Natural killer cell (primary cell): ENCODE results near the gene NTM. TPM values are rescaled to one million over a fixed set of nuclear protein-coding genes. Genes with fewer than 3 reads are reported as not detected.

Experiments
- ATAC-seq, 3 donors: fragments of 150-1000 bp in 2 of 3; fragments of 200-7000 bp in 1 of 3; cut with Tn5 transposase; 1 replicate in 1 of 3; 2 replicates in 2 of 3; pipeline ENCODE4 v1.10.0; 2021; ENCODE audit warnings: mild to moderate bottlenecking in 2 of 3, moderate library complexity in 2 of 3
- DNase-seq, 2 donors: peaks; one replicate each; pipeline versions ENCODE4 v3.0.0 to v3.0.0-alpha.2; 2013 to 2021; ENCODE audit warnings: mixed read lengths in 1 of 2
- H3K27ac ChIP-seq: one replicate; pipeline ENCODE4 v1.5.1; 2013; ENCODE audit warnings: mild to moderate bottlenecking, low read length
- H3K27me3 ChIP-seq: one replicate; pipeline ENCODE4 v1.6.1; 2013; ENCODE audit warnings: low read length; ENCODE audit not compliant: control insufficient read depth, insufficient read depth
- H3K36me3 ChIP-seq: one replicate; pipeline ENCODE4 v1.6.1; 2013; ENCODE audit warnings: low read length; ENCODE audit not compliant: control insufficient read depth, insufficient read depth
- H3K4me1 ChIP-seq: one replicate; pipeline ENCODE4 v1.6.1; 2013; ENCODE audit warnings: low read length; ENCODE audit not compliant: control insufficient read depth, insufficient read depth
- H3K4me3 ChIP-seq: one replicate; pipeline ENCODE4 v1.5.1; 2013; ENCODE audit warnings: low read length
- H3K9me3 ChIP-seq: one replicate; pipeline ENCODE4 v1.6.1; 2013; ENCODE audit warnings: low read length; ENCODE audit not compliant: control insufficient read depth, insufficient read depth
- H3K27ac Mint-ChIP-seq, 2 donors: one replicate each; pipeline ENCODE4 v1.8.0; 2022; ENCODE audit warnings: mild to moderate bottlenecking in 2 of 2, mixed read lengths in 2 of 2, moderate library complexity in 1 of 2
- H3K27me3 Mint-ChIP-seq, 2 donors: one replicate each; pipeline ENCODE4 v1.8.0; 2022; ENCODE audit warnings: low read depth in 2 of 2, mixed read lengths in 2 of 2
- H3K36me3 Mint-ChIP-seq: one replicate; pipeline ENCODE4 v1.8.0; 2022; ENCODE audit warnings: mixed read lengths
- H3K4me1 Mint-ChIP-seq, 2 donors: one replicate each; pipeline ENCODE4 v1.8.0; 2022; ENCODE audit warnings: mixed read lengths in 2 of 2
- H3K4me3 Mint-ChIP-seq: one replicate; pipeline ENCODE4 v1.8.0; 2022; ENCODE audit warnings: mild to moderate bottlenecking, moderate library complexity, mixed read lengths
- H3K9me3 Mint-ChIP-seq, 2 donors: one replicate each; pipeline ENCODE4 v1.8.0; 2022; ENCODE audit warnings: mixed read lengths in 2 of 2
- WGBS: methylation state at CpG from one replicate; pipeline ENCODE4 v1.1.7; 2013; ENCODE audit warnings: missing lambda C conversion rate; ENCODE audit not compliant: insufficient coverage; 5-methylcytosine and 5-hydroxymethylcytosine counted together
- intact Hi-C: fragments of 100-400 bp; cut with micrococcal nuclease; formaldehyde crosslinking; loops from one replicate; pipeline ENCODE4 v1.14.2; 2022
- total RNA-seq, 4 donors: library from RNA; stranded (reverse); fragments of 120-200 nt in 1 of 4; gene quantifications; one replicate each; pipeline versions ENCODE4 v1.2.3 to v1.2.4, GENCODE V29; 2013 to 2022
- TF ChIP-seq, protein P1 (sequence below): fragments of 200-600 bp; IDR thresholded peaks from one replicate; pipeline ENCODE4 v1.8.0; 2022; ENCODE audit warnings: antibody characterized with exemption

The NTM gene
- total RNA-seq, 3 donors from 2014 or later (not counting 1 experiment from before 2014, with no cell fraction given), result not detected

DNA sequence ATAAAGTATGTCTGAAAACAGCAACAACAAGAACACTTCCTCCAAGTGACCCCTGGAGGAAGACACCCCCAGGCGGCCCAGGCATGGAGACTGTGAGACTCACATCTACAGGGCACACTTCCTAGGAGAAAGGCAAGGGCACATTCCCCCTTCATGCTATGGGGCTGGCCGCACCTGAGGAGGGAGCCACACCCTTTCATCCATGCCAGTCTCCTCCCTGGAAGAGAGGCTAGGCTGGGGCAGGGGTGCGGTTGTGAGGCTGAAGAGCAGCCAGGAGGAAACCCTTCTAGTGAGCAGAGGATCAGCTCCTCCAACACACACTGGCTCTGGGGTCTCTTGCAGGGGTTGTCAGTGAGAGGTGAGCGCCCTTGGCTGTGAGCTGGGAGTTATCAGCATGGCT is 678.8 kb downstream of the NTM start:
- Histone ChIP-seq H3K36me3 (no peaks in the 10 kb centered on the region), H3K4me3 (no peak overlapping the region), H3K27me3 (no peaks in the 10 kb centered on the region), H3K27ac (no peak overlapping the region), H3K9me3 (no peaks in the 10 kb centered on the region), H3K4me1 (no peaks in the 10 kb centered on the region)
- intact Hi-C loops, result no loop called here
- H3K36me3 Mint-ChIP-seq, result no peaks in the 10 kb centered on the region
- TF ChIP-seq, protein P1, sequence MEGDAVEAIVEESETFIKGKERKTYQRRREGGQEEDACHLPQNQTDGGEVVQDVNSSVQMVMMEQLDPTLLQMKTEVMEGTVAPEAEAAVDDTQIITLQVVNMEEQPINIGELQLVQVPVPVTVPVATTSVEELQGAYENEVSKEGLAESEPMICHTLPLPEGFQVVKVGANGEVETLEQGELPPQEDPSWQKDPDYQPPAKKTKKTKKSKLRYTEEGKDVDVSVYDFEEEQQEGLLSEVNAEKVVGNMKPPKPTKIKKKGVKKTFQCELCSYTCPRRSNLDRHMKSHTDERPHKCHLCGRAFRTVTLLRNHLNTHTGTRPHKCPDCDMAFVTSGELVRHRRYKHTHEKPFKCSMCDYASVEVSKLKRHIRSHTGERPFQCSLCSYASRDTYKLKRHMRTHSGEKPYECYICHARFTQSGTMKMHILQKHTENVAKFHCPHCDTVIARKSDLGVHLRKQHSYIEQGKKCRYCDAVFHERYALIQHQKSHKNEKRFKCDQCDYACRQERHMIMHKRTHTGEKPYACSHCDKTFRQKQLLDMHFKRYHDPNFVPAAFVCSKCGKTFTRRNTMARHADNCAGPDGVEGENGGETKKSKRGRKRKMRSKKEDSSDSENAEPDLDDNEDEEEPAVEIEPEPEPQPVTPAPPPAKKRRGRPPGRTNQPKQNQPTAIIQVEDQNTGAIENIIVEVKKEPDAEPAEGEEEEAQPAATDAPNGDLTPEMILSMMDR, result no peak
- no peak overlapping the region for H3K27ac Mint-ChIP-seq
- 92% methylated on average over 3 of the region's 4 CpGs for whole genome bisulfite sequencing
- no peaks in the 10 kb centered on the region for H3K4me1 Mint-ChIP-seq
- no peaks in the 10 kb centered on the region for H3K27me3 Mint-ChIP-seq
- H3K4me3 Mint-ChIP-seq, result no peak overlapping the region
- peaks cover 2 to 5% of the 10 kb centered on the region in 2 donors for H3K9me3 Mint-ChIP-seq
- no peak for ATAC-seq
- no peak for DNase-seq

DNA sequence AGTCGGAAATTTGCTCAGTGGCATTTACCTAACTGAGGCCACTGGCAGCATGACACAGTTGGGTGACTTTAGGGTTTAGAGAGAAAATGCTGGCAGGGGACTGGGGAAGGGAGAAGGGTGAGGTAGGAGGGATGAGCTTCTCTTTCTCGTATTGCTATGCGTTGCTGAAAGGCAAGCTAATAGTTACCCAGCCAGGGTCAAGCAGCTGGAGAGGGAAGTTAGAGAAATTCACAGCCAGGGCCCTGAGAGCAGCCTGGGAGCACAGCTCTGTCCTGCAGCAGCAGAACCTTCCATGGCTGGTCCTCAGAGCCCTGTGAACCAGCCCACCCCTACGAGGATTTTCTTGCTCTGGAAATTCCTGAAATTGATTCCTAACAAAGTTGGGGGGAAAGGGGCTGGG is 679.6 kb downstream of the NTM start:
- 93% methylated on average over 4 of the region's 4 CpGs for WGBS
- Histone ChIP-seq H3K4me1 (no peaks in the 10 kb centered on the region), H3K4me3 (no peak overlapping the region), H3K9me3 (no peaks in the 10 kb centered on the region), H3K27me3 (no peaks in the 10 kb centered on the region), H3K27ac (no peak overlapping the region), H3K36me3 (no peaks in the 10 kb centered on the region)
- peaks cover under 1 to 3% of the 10 kb centered on the region in 2 donors for H3K9me3 Mint-ChIP-seq
- no peak overlapping the region for H3K27ac Mint-ChIP-seq
- H3K4me3 Mint-ChIP-seq, result no peak overlapping the region
- H3K4me1 Mint-ChIP-seq, result no peaks in the 10 kb centered on the region
- TF ChIP-seq, protein P1, result no peak
- intact Hi-C loops, result no loop called here
- H3K36me3 Mint-ChIP-seq, result no peaks in the 10 kb centered on the region
- no peaks in the 10 kb centered on the region for H3K27me3 Mint-ChIP-seq
- ATAC-seq (no peak), DNase-seq (no peak)

DNA sequence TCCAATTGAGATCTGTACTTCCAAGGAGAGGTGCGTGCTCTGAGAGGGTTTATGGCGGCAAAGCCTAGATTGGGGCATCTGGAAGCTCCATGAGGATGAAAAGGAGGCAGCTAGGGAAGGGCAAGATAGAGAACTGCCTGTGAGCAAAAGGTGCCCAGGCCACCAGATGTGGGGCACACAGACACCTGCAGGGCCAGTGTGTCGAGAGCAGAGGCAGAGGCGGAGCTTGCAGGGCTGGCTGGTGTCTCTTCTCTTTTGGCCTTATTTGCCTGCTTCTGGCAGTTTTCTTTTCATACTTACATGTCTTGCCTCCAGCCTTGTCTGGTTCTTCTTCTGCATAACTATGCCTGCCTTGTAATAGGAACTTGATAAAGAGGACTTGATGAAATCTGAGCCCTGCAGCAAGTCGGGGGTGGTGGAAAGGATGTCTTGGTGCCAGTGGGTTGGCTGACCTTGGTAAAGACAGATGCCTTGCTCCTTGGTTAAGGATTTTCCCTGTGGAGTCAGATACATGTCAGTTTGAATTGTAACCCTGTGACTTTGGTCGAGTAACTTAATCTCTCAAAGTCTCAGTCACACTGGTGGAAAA is 680.3 kb downstream of the NTM start:
- Histone ChIP-seq H3K27me3 (no peaks in the 10 kb centered on the region), H3K4me1 (no peaks in the 10 kb centered on the region), H3K9me3 (no peaks in the 10 kb centered on the region), H3K36me3 (no peaks in the 10 kb centered on the region), H3K4me3 (no peak overlapping the region), H3K27ac (no peak overlapping the region)
- Mint-ChIP-seq H3K36me3 (no peaks in the 10 kb centered on the region), H3K9me3 (peaks cover 0 to 2% of the 10 kb centered on the region in 2 donors), H3K27me3 (no peaks in the 10 kb centered on the region), H3K4me1 (no peaks in the 10 kb centered on the region), H3K27ac (no peak overlapping the region), H3K4me3 (no peak overlapping the region)
- DNase-seq, result no peak
- intact Hi-C loops, result no loop called here
- TF ChIP-seq, protein P1, result no peak
- ATAC-seq, result no peak
- WGBS, result 79% methylated on average over 6 of the region's 6 CpGs

DNA sequence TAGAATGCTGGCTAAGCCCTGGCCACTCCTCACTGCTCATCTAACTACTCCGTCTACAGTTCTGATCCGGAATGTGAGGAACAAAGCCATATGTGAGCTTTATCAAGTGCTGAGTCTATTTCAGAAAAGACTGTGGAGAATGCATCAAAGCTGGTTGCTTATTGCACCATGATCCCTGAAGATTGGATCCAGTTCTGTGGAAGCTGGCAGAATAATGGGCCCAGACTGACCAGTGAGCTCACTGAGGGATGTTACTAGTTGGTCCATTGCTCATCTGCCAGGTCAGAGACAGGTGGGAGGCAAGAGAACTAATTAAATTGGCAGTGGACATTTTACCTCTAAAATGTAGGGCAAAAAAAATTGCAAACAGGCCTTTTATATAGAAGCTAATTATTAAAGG is 681.3 kb downstream of the NTM start:
- Mint-ChIP-seq H3K27ac (no peak overlapping the region), H3K9me3 (peaks cover 0 to 2% of the 10 kb centered on the region in 2 donors), H3K27me3 (no peaks in the 10 kb centered on the region), H3K4me3 (no peak overlapping the region), H3K4me1 (no peaks in the 10 kb centered on the region), H3K36me3 (no peaks in the 10 kb centered on the region)
- Histone ChIP-seq H3K4me3 (no peak overlapping the region), H3K27ac (no peak overlapping the region), H3K4me1 (no peaks in the 10 kb centered on the region), H3K9me3 (no peaks in the 10 kb centered on the region), H3K27me3 (no peaks in the 10 kb centered on the region), H3K36me3 (no peaks in the 10 kb centered on the region)
- intact Hi-C loops, result no loop called here
- TF ChIP-seq, protein P1, result no peak
- 92% methylated on average over 2 of the region's 2 CpGs for WGBS
- no peak for DNase-seq
- no peak for ATAC-seq
